B cell (primary cell): ENCODE measurements around the gene DRD3. TPM values are rescaled to one million over a fixed set of nuclear protein-coding genes. Genes with fewer than 3 reads are reported as not detected.

Source experiments
- ATAC-seq: fragments of 200-7000 bp; cut with Tn5 transposase; one replicate; pipeline ENCODE4 v1.10.0; 2021; ENCODE audit warnings: low read depth, mild to moderate bottlenecking, moderate number of reproducible peaks, moderate library complexity
- CTCF ChIA-PET: fragments of 350-600 bp; sonication (Branson Sonifier 250); formaldehyde crosslinking; loops from one replicate; lab custom pipeline; 2021; ENCODE audit warnings: antibody characterized with exemption, inconsistent platforms; lab: Charles Lee
- POLR2A ChIA-PET: fragments of 350-600 bp; sonication (Branson Sonifier 250); formaldehyde crosslinking; loops from one replicate; lab custom pipeline; 2021; ENCODE audit warnings: antibody characterized with exemption; lab: Charles Lee
- DNase-seq: peaks from one replicate; pipeline ENCODE4 v3.0.0; 2013
- H2AFZ ChIP-seq: 2 replicates; pipeline ENCODE4 v1.6.1; 2012; ENCODE audit warnings: mild to moderate bottlenecking, low read depth, low read length; ENCODE audit not compliant: insufficient read depth, poor library complexity, severe bottlenecking
- H3K27ac ChIP-seq, 2 donors: 1 replicate in 1 of 2; 2 replicates in 1 of 2; pipeline ENCODE4 v1.5.1; 2012 to 2013; ENCODE audit warnings: low read length in 2 of 2, mild to moderate bottlenecking in 2 of 2, moderate library complexity in 1 of 2
- H3K27me3 ChIP-seq, 4 experiments: fragments of 200-600 bp in 1 of 4; sonication (generic) in 1 of 4; replicated peaks in 1 of 4; 1 replicate in 2 of 4; 2 replicates in 2 of 4; pipeline versions ENCODE4 v1.6.1 to v1.7.0; 2013 to 2016; ENCODE audit warnings: low read length in 3 of 4, mild to moderate bottlenecking in 2 of 4, mixed read lengths in 1 of 4, moderate library complexity in 1 of 4; ENCODE audit not compliant: insufficient read depth in 4 of 4, control insufficient read depth in 3 of 4; ENCODE audit errors: control extremely low read depth in 1 of 4
- H3K36me3 ChIP-seq, 2 experiments: replicated peaks in 1 of 2; 1 replicate in 1 of 2; 2 replicates in 1 of 2; pipeline versions ENCODE4 v1.6.1 to v1.7.1; 2013; ENCODE audit warnings: low read length in 1 of 2; ENCODE audit not compliant: insufficient read depth in 2 of 2, control insufficient read depth in 1 of 2; ENCODE audit errors: control extremely low read depth in 1 of 2, extremely low read depth in 1 of 2
- H3K4me1 ChIP-seq, 2 donors: fragments of 200-600 bp in 1 of 2; sonication (generic) in 1 of 2; 1 replicate in 1 of 2; 2 replicates in 1 of 2; pipeline versions ENCODE4 v1.5.1 to v1.6.1; 2013 to 2017; ENCODE audit warnings: low read length in 2 of 2; ENCODE audit not compliant: control insufficient read depth in 2 of 2, insufficient read depth in 2 of 2
- H3K4me2 ChIP-seq: replicated peaks from 2 replicates; pipeline ENCODE3; 2012; ENCODE audit warnings: mild to moderate bottlenecking, low read depth, low read length; ENCODE audit not compliant: poor library complexity, severe bottlenecking
- H3K4me3 ChIP-seq, 5 experiments: fragments of 200-600 bp in 1 of 5; sonication (generic) in 1 of 5; 1 replicate in 3 of 5; 2 replicates in 2 of 5; pipeline versions ENCODE4 v1.5.1 to v1.7.0; 2011 to 2016; ENCODE audit warnings: low read length in 4 of 5, mild to moderate bottlenecking in 4 of 5, low read depth in 2 of 5, control low read depth in 1 of 5, moderate library complexity in 1 of 5; ENCODE audit not compliant: insufficient read depth in 1 of 5; ENCODE audit errors: control extremely low read depth in 1 of 5, extremely low read depth in 1 of 5
- H3K79me2 ChIP-seq: fragments of 200-600 bp; sonication (generic); one replicate; pipeline ENCODE4 v1.6.0; 2016; ENCODE audit warnings: low read length; ENCODE audit not compliant: control insufficient read depth, insufficient read depth
- H3K9ac ChIP-seq: fragments of 200-600 bp; sonication (generic); 2 replicates; pipeline ENCODE4 v1.6.1; 2017; ENCODE audit warnings: mild to moderate bottlenecking, low read length, moderate library complexity
- H3K9me3 ChIP-seq, 3 donors: one replicate each; pipeline versions ENCODE4 v1.6.1 to v1.7.1; 2013; ENCODE audit warnings: low read length in 2 of 3; ENCODE audit not compliant: control insufficient read depth in 2 of 3, insufficient read depth in 1 of 3; ENCODE audit errors: control extremely low read depth in 1 of 3
- H4K20me1 ChIP-seq: 2 replicates; pipeline ENCODE4 v1.6.0; 2012; ENCODE audit warnings: mild to moderate bottlenecking, low read length; ENCODE audit not compliant: insufficient read depth, control insufficient read depth, poor library complexity, severe bottlenecking
- H3K27ac Mint-ChIP-seq: one replicate; pipeline ENCODE4 v1.8.0; 2021; ENCODE audit warnings: mixed read lengths
- H3K27me3 Mint-ChIP-seq: one replicate; pipeline ENCODE4 v1.8.0; 2021; ENCODE audit warnings: mixed read lengths
- H3K4me1 Mint-ChIP-seq: one replicate; pipeline ENCODE4 v1.8.0; 2021; ENCODE audit warnings: mixed read lengths
- H3K4me3 Mint-ChIP-seq: one replicate; pipeline ENCODE4 v1.8.0; 2021; ENCODE audit warnings: mixed read lengths
- H3K9me3 Mint-ChIP-seq: one replicate; pipeline ENCODE4 v1.8.0; 2022; ENCODE audit warnings: mixed read lengths; ENCODE audit not compliant: insufficient read depth
- EZH2 ChIP-seq: IDR thresholded peaks from 2 replicates; pipeline ENCODE4 v1.6.1; 2012; ENCODE audit warnings: borderline replicate concordance, low read depth, mild to moderate bottlenecking, moderate library complexity, low read length; ENCODE audit not compliant: insufficient read depth, poor library complexity, severe bottlenecking
- WGBS: methylation state at CpG from one replicate; pipeline ENCODE4 v1.1.5; 2013; ENCODE audit warnings: missing lambda C conversion rate; ENCODE audit not compliant: insufficient coverage; 5-methylcytosine and 5-hydroxymethylcytosine counted together
- intact Hi-C: fragments of 100-400 bp; cut with micrococcal nuclease; formaldehyde crosslinking; loops from one replicate; pipeline ENCODE4 v1.10.0; 2022
- polyA plus RNA-seq: library from polyadenylated mRNA; depleted of rRNA; stranded (reverse); fragments of >200 nt; gene quantifications from 2 replicates; pipeline ENCODE4 v1.2.3, GENCODE V29; 2012
- total RNA-seq, 2 donors: library from RNA; stranded (reverse); fragments of 120-200 nt in 1 of 2; gene quantifications; 1 replicate in 1 of 2; 2 replicates in 1 of 2; pipeline versions ENCODE4 v1.2.3 to v1.2.4, GENCODE V29; 2013 to 2022
- TF ChIP-seq, protein P1 (sequence below): fragments of 200-600 bp; IDR thresholded peaks from one replicate; pipeline ENCODE4 v1.8.0; 2022; ENCODE audit warnings: antibody characterized with exemption, mild to moderate bottlenecking

Gene DRD3
- total and polyA plus RNA-seq, 2 donors (not counting 1 experiment from before 2014, with no cell fraction given), result not detected

DNA sequence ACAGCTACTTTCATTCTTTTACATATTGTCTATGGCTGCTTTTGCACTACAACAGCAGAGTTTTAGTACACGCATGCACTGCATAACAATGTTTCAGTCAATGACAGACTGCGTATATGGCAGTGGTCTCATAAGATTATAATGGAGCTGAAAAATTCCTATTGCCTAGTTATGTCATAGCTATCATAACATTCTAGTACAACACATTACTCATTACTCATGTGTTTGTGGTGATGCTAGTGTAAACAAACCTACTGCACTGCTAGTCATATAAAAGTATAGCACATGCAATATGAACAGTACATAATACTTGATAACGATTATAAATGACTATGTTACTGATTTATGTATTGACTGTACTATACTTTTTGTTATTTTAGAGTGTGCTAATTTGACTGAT lies 74.4 kb downstream of the DRD3 start:
- Histone ChIP-seq H3K4me2 (no peak overlapping the region), H2AFZ (no peak overlapping the region), H3K36me3 (no peaks in the 10 kb centered on the region), H3K4me1 (no peaks in the 10 kb centered on the region), H4K20me1 (no peaks in the 10 kb centered on the region), H3K9me3 (no peaks in the 10 kb centered on the region), H3K27ac (no peak overlapping the region), H3K27me3 (no peaks in the 10 kb centered on the region), H3K9ac (no peak overlapping the region), H3K79me2 (no peaks in the 10 kb centered on the region), H3K4me3 (no peak overlapping the region)
- ChIA-PET POLR2A (no interaction called here), CTCF (no interaction called here)
- Mint-ChIP-seq H3K27ac (no peak overlapping the region), H3K4me1 (no peaks in the 10 kb centered on the region), H3K9me3 (no peaks in the 10 kb centered on the region), H3K27me3 (peaks cover 10% of the 10 kb centered on the region), H3K4me3 (no peak overlapping the region)
- whole genome bisulfite sequencing, result no CpG with 5 or more reads among the region's 3 CpGs
- no peak for TF ChIP-seq EZH2
- TF ChIP-seq, protein P1, sequence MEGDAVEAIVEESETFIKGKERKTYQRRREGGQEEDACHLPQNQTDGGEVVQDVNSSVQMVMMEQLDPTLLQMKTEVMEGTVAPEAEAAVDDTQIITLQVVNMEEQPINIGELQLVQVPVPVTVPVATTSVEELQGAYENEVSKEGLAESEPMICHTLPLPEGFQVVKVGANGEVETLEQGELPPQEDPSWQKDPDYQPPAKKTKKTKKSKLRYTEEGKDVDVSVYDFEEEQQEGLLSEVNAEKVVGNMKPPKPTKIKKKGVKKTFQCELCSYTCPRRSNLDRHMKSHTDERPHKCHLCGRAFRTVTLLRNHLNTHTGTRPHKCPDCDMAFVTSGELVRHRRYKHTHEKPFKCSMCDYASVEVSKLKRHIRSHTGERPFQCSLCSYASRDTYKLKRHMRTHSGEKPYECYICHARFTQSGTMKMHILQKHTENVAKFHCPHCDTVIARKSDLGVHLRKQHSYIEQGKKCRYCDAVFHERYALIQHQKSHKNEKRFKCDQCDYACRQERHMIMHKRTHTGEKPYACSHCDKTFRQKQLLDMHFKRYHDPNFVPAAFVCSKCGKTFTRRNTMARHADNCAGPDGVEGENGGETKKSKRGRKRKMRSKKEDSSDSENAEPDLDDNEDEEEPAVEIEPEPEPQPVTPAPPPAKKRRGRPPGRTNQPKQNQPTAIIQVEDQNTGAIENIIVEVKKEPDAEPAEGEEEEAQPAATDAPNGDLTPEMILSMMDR, result no peak
- intact Hi-C loops, result no loop called here
- no peak for DNase-seq
- no peak for ATAC-seq

DNA sequence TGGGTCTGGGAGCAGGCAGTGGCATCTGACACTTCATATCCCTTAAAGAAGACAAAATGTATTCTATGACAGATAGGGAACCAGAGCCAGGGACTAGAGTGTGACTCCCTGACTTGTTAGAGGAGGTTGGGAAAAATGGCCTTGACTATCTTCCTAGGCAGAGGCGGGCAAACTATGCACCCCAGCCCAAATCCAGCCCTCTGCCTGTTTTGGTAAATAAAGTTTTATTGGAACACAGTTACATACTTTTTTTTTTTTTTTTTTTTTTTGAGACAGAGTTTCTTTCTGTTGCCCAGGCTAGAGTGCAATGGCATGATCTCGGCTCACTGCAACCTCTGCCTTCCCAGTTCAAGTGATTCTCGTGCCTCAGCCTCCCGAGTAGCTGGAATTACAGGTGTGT lies 75.0 kb downstream of the DRD3 start:
- no peaks in the 10 kb centered on the region for H3K27me3 ChIP-seq
- H3K27ac ChIP-seq, result no peak overlapping the region
- intact Hi-C loops, result no loop called here
- H4K20me1 ChIP-seq, result no peaks in the 10 kb centered on the region
- no peak overlapping the region for H3K4me2 ChIP-seq
- ChIA-PET POLR2A (no interaction called here), CTCF (no interaction called here)
- no peak for DNase-seq
- Mint-ChIP-seq H3K9me3 (no peaks in the 10 kb centered on the region), H3K4me1 (no peaks in the 10 kb centered on the region), H3K27me3 (peaks cover 9% of the 10 kb centered on the region), H3K27ac (no peak overlapping the region), H3K4me3 (no peak overlapping the region)
- 98% methylated on average over 3 of the region's 4 CpGs for WGBS
- H3K4me1 ChIP-seq, result no peaks in the 10 kb centered on the region
- no peak overlapping the region for H2AFZ ChIP-seq
- no peak overlapping the region for H3K4me3 ChIP-seq
- H3K79me2 ChIP-seq, result no peaks in the 10 kb centered on the region
- no peaks in the 10 kb centered on the region for H3K36me3 ChIP-seq
- no peak for TF ChIP-seq EZH2
- TF ChIP-seq, protein P1, result no peak
- ATAC-seq, result no peak
- H3K9me3 ChIP-seq, result no peaks in the 10 kb centered on the region
- no peak overlapping the region for H3K9ac ChIP-seq
